ENCODE results near the gene C6orf47. TPM values are rescaled to one million over a fixed set of nuclear protein-coding genes. Genes with fewer than 3 reads are reported as not detected.

The C6orf47 gene
- polyA plus RNA-seq, 1 donor from 2014 or later = 17.2 TPM

GRCh38 chr6:31693535-31693934, 33.0 kb upstream of the C6orf47 start:
- H3K36me3 ChIP-seq (ENCODE audit: insufficient read depth, low read length) = no peaks in the 10 kb centered on the region

GRCh38 chr6:31692886-31693285, 32.3 kb upstream of the C6orf47 start:
- Histone ChIP-seq H2AFZ (ENCODE audit: low read depth, low read length) (no peak overlapping the region), H3K27me3 (ENCODE audit: insufficient read depth, low read depth, low read length) (no peaks in the 10 kb centered on the region), H3K4me2 (ENCODE audit: low read length) (no peak overlapping the region), H3F3A (ENCODE audit: insufficient read depth, low read length, poor library complexity, severe bottlenecking) (no peaks in the 10 kb centered on the region), H3K9me2 (ENCODE audit: insufficient read depth, low read length) (no peaks in the 10 kb centered on the region), H3K9ac (ENCODE audit: low read length) (no peak overlapping the region), H4K20me1 (ENCODE audit: insufficient read depth) (no peaks in the 10 kb centered on the region), H3K4me3 (ENCODE audit: low read length) (no peak overlapping the region), H3K36me3 (ENCODE audit: insufficient read depth, low read length) (no peaks in the 10 kb centered on the region), H3K27ac (ENCODE audit: low read length) (no peak overlapping the region), H3K9me3 (ENCODE audit: low read length) (no peaks in the 10 kb centered on the region), H3K79me2 (replicated peaks; ENCODE audit: insufficient read depth, low read length) (no peaks in the 10 kb centered on the region)
- TF ChIP-seq RAD21 (conservative IDR thresholded peaks at IDR 0.05) (no peak), POLR2AphosphoS5 (IDR thresholded peaks at IDR 0.05) (no peak), EP300 (conservative IDR thresholded peaks at IDR 0.05; ENCODE audit: poor library complexity, severe bottlenecking) (no peak), EZH2 (IDR thresholded peaks at IDR 0.05; ENCODE audit: borderline replicate concordance, insufficient read depth, low read length, poor library complexity, severe bottlenecking) (no peak), MXI1 (conservative IDR thresholded peaks at IDR 0.05; ENCODE audit: poor library complexity, severe bottlenecking) (no peak), REST (IDR thresholded peaks at IDR 0.05; ENCODE audit: borderline replicate concordance) (no peak), TAF1 (IDR thresholded peaks at IDR 0.05; ENCODE audit: low read depth) (no peak)

More at GRCh38 chr6:31693535-31693934, 33.0 kb upstream of the C6orf47 start:
- Histone ChIP-seq H4K20me1 (ENCODE audit: insufficient read depth) (no peaks in the 10 kb centered on the region), H3K9ac (ENCODE audit: low read length) (no peak overlapping the region), H3K27ac (ENCODE audit: low read length) (no peak overlapping the region), H2AFZ (ENCODE audit: low read depth, low read length) (no peak overlapping the region), H3K4me2 (ENCODE audit: low read length) (no peak overlapping the region), H3K27me3 (ENCODE audit: insufficient read depth, low read depth, low read length) (no peaks in the 10 kb centered on the region), H3F3A (ENCODE audit: insufficient read depth, low read length, poor library complexity, severe bottlenecking) (no peaks in the 10 kb centered on the region), H3K9me3 (ENCODE audit: low read length) (no peaks in the 10 kb centered on the region), H3K4me3 (ENCODE audit: low read length) (no peak overlapping the region), H3K9me2 (ENCODE audit: insufficient read depth, low read length) (no peaks in the 10 kb centered on the region), H3K79me2 (replicated peaks; ENCODE audit: insufficient read depth, low read length) (no peaks in the 10 kb centered on the region)
- TF ChIP-seq TAF1 (IDR thresholded peaks at IDR 0.05; ENCODE audit: low read depth) (no peak), EP300 (conservative IDR thresholded peaks at IDR 0.05; ENCODE audit: poor library complexity, severe bottlenecking) (no peak), MXI1 (conservative IDR thresholded peaks at IDR 0.05; ENCODE audit: poor library complexity, severe bottlenecking) (no peak), SMC3 (conservative IDR thresholded peaks at IDR 0.05; ENCODE audit: poor library complexity) (no peak), CTCF (IDR thresholded peaks at IDR 0.05; ENCODE audit: poor library complexity, severe bottlenecking) (no peak), REST (IDR thresholded peaks at IDR 0.05; ENCODE audit: borderline replicate concordance) (no peak), EZH2 (IDR thresholded peaks at IDR 0.05; ENCODE audit: borderline replicate concordance, insufficient read depth, low read length, poor library complexity, severe bottlenecking) (no peak), RAD21 (conservative IDR thresholded peaks at IDR 0.05) (no peak), POLR2AphosphoS5 (IDR thresholded peaks at IDR 0.05) (no peak)

Data from neural cell (in vitro differentiated cells).